OCI-LY7 (cell line): ENCODE results near the gene FOXE1. TPM values are rescaled to one million over a fixed set of nuclear protein-coding genes. Genes with fewer than 3 reads are reported as not detected.

Source experiments
- BruUV-seq: library from RNA; stranded (reverse); fragments of 400-500 nt; replicated peaks from 2 replicates; lab custom pipeline; 2021; lab: Mats Ljungman, UMichigan
- CTCF ChIA-PET: fragments of 300-600 bp; sonication (Branson Sonifier 250); formaldehyde crosslinking; loops from one replicate; lab custom pipeline; 2022; ENCODE audit warnings: antibody characterized with exemption; ENCODE audit not compliant: unreplicated experiment; lab: Charles Lee
- POLR2A ChIA-PET: fragments of 300-600 bp; sonication (Branson Sonifier 250); formaldehyde crosslinking; loops from one replicate; lab custom pipeline; 2022; ENCODE audit warnings: antibody characterized with exemption; lab: Charles Lee
- DNase-seq: peaks from one replicate; pipeline ENCODE4 v3.0.0-alpha.2; 2015; ENCODE audit warnings: low spot score
- H2AFZ ChIP-seq: fragments of 200-600 bp; sonication (generic), shearing (Covaris generic); 2 replicates; pipeline ENCODE4 v1.6.1; 2014; ENCODE audit warnings: mild to moderate bottlenecking, antibody characterized with exemption, low read length, moderate library complexity
- H3K27ac ChIP-seq: fragments of 200-600 bp; sonication (generic); 2 replicates; pipeline ENCODE4 v1.5.1; 2014; ENCODE audit warnings: mixed run types, low read depth, mild to moderate bottlenecking, moderate library complexity, low read length, inconsistent platforms; ENCODE audit not compliant: poor library complexity, severe bottlenecking
- H3K36me3 ChIP-seq: fragments of 200-600 bp; sonication (generic); 2 replicates; pipeline ENCODE4 v1.6.1; 2014; ENCODE audit warnings: mild to moderate bottlenecking, antibody characterized with exemption, low read length, moderate library complexity, mixed read lengths; ENCODE audit not compliant: insufficient read depth
- H3K4me1 ChIP-seq: fragments of 200-600 bp; sonication (generic); 2 replicates; pipeline ENCODE4 v1.5.1; 2014; ENCODE audit warnings: mild to moderate bottlenecking, low read length; ENCODE audit not compliant: insufficient read depth, poor library complexity, severe bottlenecking
- H3K4me2 ChIP-seq: fragments of 200-600 bp; sonication (generic); 2 replicates; pipeline ENCODE4 v1.6.1; 2014; ENCODE audit warnings: mild to moderate bottlenecking, low read length
- H3K4me3 ChIP-seq: fragments of 200-600 bp; sonication (generic); 2 replicates; pipeline ENCODE4 v1.5.1; 2014; ENCODE audit warnings: mild to moderate bottlenecking, low read depth, low read length; ENCODE audit not compliant: poor library complexity, severe bottlenecking
- H3K79me2 ChIP-seq: fragments of 200-600 bp; sonication (generic); 2 replicates; pipeline ENCODE4 v1.6.1; 2016; ENCODE audit warnings: low read depth, mild to moderate bottlenecking, low read length, moderate library complexity, mixed read lengths; ENCODE audit not compliant: insufficient read depth
- H3K9me2 ChIP-seq: fragments of 200-600 bp; sonication (generic); 2 replicates; pipeline ENCODE4 v1.6.1; 2016; ENCODE audit warnings: mild to moderate bottlenecking, low read length, mixed read lengths; ENCODE audit not compliant: insufficient read depth
- H3K9me3 ChIP-seq: fragments of 200-600 bp; sonication (generic); 2 replicates; pipeline ENCODE4 v1.6.1; 2014; ENCODE audit warnings: mild to moderate bottlenecking, mixed run types, low read length, mixed read lengths
- H4K20me1 ChIP-seq: fragments of 200-600 bp; sonication (generic); 2 replicates; pipeline ENCODE4 v1.6.1; 2014; ENCODE audit warnings: mild to moderate bottlenecking, antibody characterized with exemption, low read length, moderate library complexity, mixed read lengths; ENCODE audit not compliant: insufficient read depth
- EZH2phosphoT487 ChIP-seq: fragments of 200-600 bp; sonication (generic); IDR thresholded peaks from 2 replicates; pipeline ENCODE4 v1.6.1; 2018; ENCODE audit warnings: low read depth, borderline replicate concordance, mild to moderate bottlenecking, mixed run types, antibody characterized with exemption, low read length, moderate library complexity, mixed read lengths
- intact Hi-C: fragments of 100-400 bp; cut with micrococcal nuclease; formaldehyde crosslinking; loops from one replicate; pipeline ENCODE4 v1.10.0; 2022; ENCODE audit not compliant: unreplicated experiment
- total RNA-seq, 2 experiments: library from RNA; depleted of rRNA in 1 of 2; stranded (reverse); fragments of >200 nt in 1 of 2; shearing (Covaris generic) in 1 of 2; gene quantifications; 2 replicates each; pipeline ENCODE4 v1.2.3, GENCODE V29; 2014 to 2022
- TF ChIP-seq, protein P1 (sequence below): fragments of 200-600 bp; sonication (generic); conservative IDR thresholded peaks from 2 replicates; pipeline ENCODE4 v1.5.1; 2014; ENCODE audit warnings: mild to moderate bottlenecking, antibody characterized with exemption, low read length, moderate library complexity, mixed read lengths

Gene FOXE1
- total RNA-seq, 2 experiments from 2014 or later, result not detected

DNA sequence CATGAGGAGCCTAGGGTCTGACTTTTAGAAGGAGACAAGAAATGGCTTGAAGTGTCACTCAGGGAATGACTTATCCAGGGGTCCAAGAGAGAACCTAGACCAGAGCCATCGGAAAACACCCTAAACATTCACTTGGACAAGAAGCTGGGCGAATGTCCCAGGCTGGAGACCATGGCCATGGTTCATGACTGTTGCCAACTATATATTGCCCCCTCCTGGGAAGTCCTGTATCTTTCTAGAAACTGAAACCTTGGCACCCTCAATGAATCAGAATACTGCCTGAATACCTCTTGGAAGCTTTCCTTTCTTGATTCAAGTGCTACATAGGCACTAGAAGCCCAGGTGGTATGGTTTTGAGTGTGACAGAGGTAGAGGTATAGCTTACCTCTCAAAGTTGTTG lies 39.4 kb downstream of the FOXE1 start:
- Histone ChIP-seq H3K9me2 (no peaks in the 10 kb centered on the region), H3K79me2 (no peaks in the 10 kb centered on the region), H4K20me1 (no peaks in the 10 kb centered on the region), H3K4me3 (no peak overlapping the region), H3K4me2 (no peak overlapping the region), H3K4me1 (no peaks in the 10 kb centered on the region), H3K9me3 (no peaks in the 10 kb centered on the region), H3K27ac (no peak overlapping the region), H2AFZ (no peak overlapping the region), H3K36me3 (no peaks in the 10 kb centered on the region)
- BruUV-seq, result no TSS peak
- ChIA-PET POLR2A (no interaction called here), CTCF (no interaction called here)
- TF ChIP-seq EZH2phosphoT487, result no peak
- TF ChIP-seq, protein P1, sequence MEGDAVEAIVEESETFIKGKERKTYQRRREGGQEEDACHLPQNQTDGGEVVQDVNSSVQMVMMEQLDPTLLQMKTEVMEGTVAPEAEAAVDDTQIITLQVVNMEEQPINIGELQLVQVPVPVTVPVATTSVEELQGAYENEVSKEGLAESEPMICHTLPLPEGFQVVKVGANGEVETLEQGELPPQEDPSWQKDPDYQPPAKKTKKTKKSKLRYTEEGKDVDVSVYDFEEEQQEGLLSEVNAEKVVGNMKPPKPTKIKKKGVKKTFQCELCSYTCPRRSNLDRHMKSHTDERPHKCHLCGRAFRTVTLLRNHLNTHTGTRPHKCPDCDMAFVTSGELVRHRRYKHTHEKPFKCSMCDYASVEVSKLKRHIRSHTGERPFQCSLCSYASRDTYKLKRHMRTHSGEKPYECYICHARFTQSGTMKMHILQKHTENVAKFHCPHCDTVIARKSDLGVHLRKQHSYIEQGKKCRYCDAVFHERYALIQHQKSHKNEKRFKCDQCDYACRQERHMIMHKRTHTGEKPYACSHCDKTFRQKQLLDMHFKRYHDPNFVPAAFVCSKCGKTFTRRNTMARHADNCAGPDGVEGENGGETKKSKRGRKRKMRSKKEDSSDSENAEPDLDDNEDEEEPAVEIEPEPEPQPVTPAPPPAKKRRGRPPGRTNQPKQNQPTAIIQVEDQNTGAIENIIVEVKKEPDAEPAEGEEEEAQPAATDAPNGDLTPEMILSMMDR, result 0 out of 2 replicates have a peak, but pooled peaks have one; percentile 16
- no peak for DNase-seq
- intact Hi-C loops, result no loop called here

GRCh38 chr9:97895211-97895610 lies 42.2 kb downstream of the FOXE1 start:
- no peaks in the 10 kb centered on the region for H3K79me2 ChIP-seq
- no peaks in the 10 kb centered on the region for H3K4me1 ChIP-seq
- no peaks in the 10 kb centered on the region for H3K9me2 ChIP-seq
- no TSS peak for BruUV-seq
- H4K20me1 ChIP-seq, result no peaks in the 10 kb centered on the region
- H3K4me2 ChIP-seq, result no peak overlapping the region
- DNase-seq, result no peak
- H3K4me3 ChIP-seq, result no peak overlapping the region
- CTCF ChIA-PET, result no interaction called here
- TF ChIP-seq EZH2phosphoT487, result no peak
- TF ChIP-seq, protein P1, result no peak
- no peaks in the 10 kb centered on the region for H3K36me3 ChIP-seq
- POLR2A ChIA-PET, result no interaction called here
- no peaks in the 10 kb centered on the region for H3K9me3 ChIP-seq
- intact Hi-C loops, result no loop called here
- no peak overlapping the region for H3K27ac ChIP-seq
- no peak overlapping the region for H2AFZ ChIP-seq

DNA sequence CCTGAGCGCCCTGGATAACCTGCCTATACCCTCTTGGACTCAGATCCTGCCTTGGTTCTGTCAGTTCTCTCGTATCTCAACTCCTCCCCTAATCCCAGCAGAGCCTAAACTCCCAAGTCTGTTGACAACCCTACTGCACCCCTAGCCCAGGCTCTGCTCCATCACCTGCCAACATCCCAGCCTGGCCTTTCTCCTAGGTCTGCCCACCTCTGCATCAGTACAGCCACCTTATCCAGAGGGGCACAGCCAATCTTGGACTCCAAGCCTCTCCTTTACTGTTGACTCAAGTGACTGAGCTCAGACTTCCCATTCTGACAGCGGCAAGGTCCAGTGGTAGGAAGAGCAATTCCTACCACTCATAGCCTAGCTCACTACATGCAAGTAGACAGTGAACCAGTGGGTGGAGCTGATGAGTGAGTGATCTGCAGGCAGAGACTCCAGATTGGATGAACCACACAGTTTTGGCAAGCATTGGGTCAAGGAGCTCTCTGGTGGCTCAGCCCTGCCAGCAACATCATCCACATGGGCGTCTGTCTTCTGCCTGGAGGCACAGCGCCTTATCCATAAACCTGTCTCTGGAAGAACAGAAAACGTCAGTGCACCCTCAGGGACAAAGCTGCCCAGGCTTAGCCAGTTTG lies 42.8 kb downstream of the FOXE1 start:
- H3K79me2 ChIP-seq, result no peaks in the 10 kb centered on the region
- no peaks in the 10 kb centered on the region for H3K9me2 ChIP-seq
- CTCF ChIA-PET, result no interaction called here
- POLR2A ChIA-PET, result no interaction called here
- H4K20me1 ChIP-seq, result no peaks in the 10 kb centered on the region
- H2AFZ ChIP-seq, result no peak overlapping the region
- H3K27ac ChIP-seq, result no peak overlapping the region
- H3K9me3 ChIP-seq, result no peaks in the 10 kb centered on the region
- BruUV-seq, result no TSS peak
- no peak overlapping the region for H3K4me3 ChIP-seq
- H3K4me1 ChIP-seq, result no peaks in the 10 kb centered on the region
- no peaks in the 10 kb centered on the region for H3K36me3 ChIP-seq
- H3K4me2 ChIP-seq, result no peak overlapping the region
- DNase-seq, result peak; percentile 37
- intact Hi-C loops, result no loop called here
- TF ChIP-seq, protein P1, result peak; percentile 65
- TF ChIP-seq EZH2phosphoT487, result no peak
